K562 (cell line): ENCODE measurements around the gene FRAT1. TPM values are rescaled to one million over a fixed set of nuclear protein-coding genes. Genes with fewer than 3 reads are reported as not detected.

ENCODE experiments used
- ATF7 ChIP-seq: fragments of 450-650 bp; IDR thresholded peaks from 2 replicates; pipeline ENCODE4 v1.7.1; 2014; ENCODE audit warnings: mild to moderate bottlenecking, moderate library complexity
- FOXK2 ChIP-seq, 2 experiments: fragments of 450-650 bp; IDR thresholded peaks in 1 of 2; conservative IDR thresholded peaks in 1 of 2; 2 replicates each; pipeline ENCODE4 v1.6.1; 2016; ENCODE audit warnings: low read depth in 2 of 2, mild to moderate bottlenecking in 1 of 2
- HDAC2 ChIP-seq: fragments of 450-650 bp; IDR thresholded peaks from 2 replicates; pipeline ENCODE4 v1.6.1; 2016; ENCODE audit warnings: mild to moderate bottlenecking
- HNRNPH1 ChIP-seq: fragments of 200-400 bp; formaldehyde crosslinking; optimal IDR thresholded peaks from 2 replicates; pipeline ENCODE3; 2017; ENCODE audit warnings: low read depth, mild to moderate bottlenecking, low read length, moderate library complexity
- HOXB6 ChIP-seq: fragments of 250-450 bp; sonication (Bioruptor Pico); IDR thresholded peaks from 2 replicates; pipeline ENCODE4 v1.5.1; 2022; ENCODE audit warnings: mild to moderate bottlenecking, borderline replicate concordance
- L3MBTL2 ChIP-seq: fragments of 450-650 bp; IDR thresholded peaks from 2 replicates; pipeline ENCODE4 v1.6.1; 2016; ENCODE audit warnings: mild to moderate bottlenecking, moderate library complexity
- PTTG1 ChIP-seq: fragments of 450-650 bp; IDR thresholded peaks from 2 replicates; pipeline ENCODE4 v1.6.1; 2016; ENCODE audit warnings: low read depth, mild to moderate bottlenecking, missing genetic modification characterization, missing compliant biosample characterization
- STAG1 ChIP-seq: sonication (generic); formaldehyde crosslinking; IDR thresholded peaks from 2 replicates; pipeline ENCODE4 v1.5.0; 2020; ENCODE audit warnings: missing genetic modification reagents, borderline replicate concordance
- TBP ChIP-seq: optimal IDR thresholded peaks from 2 replicates; pipeline ENCODE3; 2011; ENCODE audit warnings: low read depth, low read length, improper control_type of control experiment
- TCF3 ChIP-seq: sonication (generic); formaldehyde crosslinking; IDR thresholded peaks from 2 replicates; pipeline ENCODE4 v1.4.0; 2020; ENCODE audit warnings: mild to moderate bottlenecking, missing genetic modification reagents
- TEAD4 ChIP-seq, 2 experiments: sonication (generic) in 1 of 2; formaldehyde crosslinking in 1 of 2; IDR thresholded peaks; 2 replicates each; pipeline versions ENCODE4 v1.6.1 to v1.8.0; 2012 to 2022; ENCODE audit warnings: borderline replicate concordance in 1 of 2, inconsistent platforms in 1 of 2, low read length in 1 of 2, mild to moderate bottlenecking in 1 of 2, missing genetic modification reagents in 1 of 2
- TFAP4 ChIP-seq: sonication (generic); formaldehyde crosslinking; IDR thresholded peaks from 2 replicates; pipeline ENCODE4 v1.8.0; 2022; ENCODE audit warnings: missing genetic modification reagents, mild to moderate bottlenecking, moderate library complexity, borderline replicate concordance
- THRA ChIP-seq: fragments of 450-650 bp; IDR thresholded peaks from 2 replicates; pipeline ENCODE4 v1.6.1; 2017; ENCODE audit warnings: mild to moderate bottlenecking, moderate library complexity
- ZBTB7A ChIP-seq: IDR thresholded peaks from 2 replicates; pipeline ENCODE4 v1.6.1; 2011; ENCODE audit warnings: low read depth, mild to moderate bottlenecking, low read length, moderate library complexity, borderline replicate concordance; ENCODE audit not compliant: control insufficient read depth
- ZBTB9 ChIP-seq: fragments of 450-650 bp; formaldehyde crosslinking; IDR thresholded peaks from 2 replicates; pipeline ENCODE4 v1.4.0; 2020; ENCODE audit warnings: mild to moderate bottlenecking, moderate library complexity
- ZC3H11A ChIP-seq: IDR thresholded peaks from 2 replicates; pipeline ENCODE4 v1.6.1; 2012; ENCODE audit warnings: low read depth, low read length, improper control_type of control experiment
- ZNF274 ChIP-seq: IDR thresholded peaks from 2 replicates; pipeline ENCODE4 v1.6.1; 2011; ENCODE audit warnings: low read depth, mild to moderate bottlenecking, low read length, moderate library complexity, borderline replicate concordance
- ZNF3 ChIP-seq: fragments of 250-450 bp; sonication (Bioruptor Pico); IDR thresholded peaks from 2 replicates; pipeline ENCODE4 v1.5.0; 2021; ENCODE audit warnings: mild to moderate bottlenecking, moderate library complexity
- ZNF431 ChIP-seq: sonication (generic); formaldehyde crosslinking; IDR thresholded peaks from 2 replicates; pipeline ENCODE4 v1.8.0; 2022; ENCODE audit warnings: mild to moderate bottlenecking, missing genetic modification reagents
- polyA plus RNA-seq, 8 experiments: library from polyadenylated mRNA; depleted of rRNA in 4 of 8; stranded (reverse) in 5 of 8; unstranded in 3 of 8; fragments of >200 nt; fragmentation: Nextera tagmentation in 2 of 8; fragmentation: Illumina TruSeq in 1 of 8; extraction: Ambion mirVana in 2 of 8; extraction: Trizol in 1 of 8; gene quantifications; 2 replicates each; pipeline versions ENCODE4 v1.2.1 to v1.2.3, GENCODE V29; 2011 to 2014; ENCODE audit warnings: inconsistent platforms in 1 of 8, missing spikeins in 1 of 8
- total RNA-seq, 7 experiments: library from RNA; depleted of rRNA in 6 of 7; stranded (reverse); fragments of >200 nt in 6 of 7; fragmentation: Illumina TruSeq in 2 of 7; extraction: Trizol in 2 of 7; gene quantifications; 2 replicates each; pipeline versions ENCODE4 v1.2.1 to v1.2.3, GENCODE V29; 2011 to 2021; ENCODE audit warnings: low replicate concordance in 1 of 7
- TF ChIP-seq, protein P1 (sequence below): fragments of 250-450 bp; sonication (Bioruptor Pico); IDR thresholded peaks from 2 replicates; pipeline ENCODE4 v1.4.0; 2020; ENCODE audit warnings: mild to moderate bottlenecking, moderate library complexity, borderline replicate concordance

Gene FRAT1
- total and polyA plus RNA-seq, 9 of the 15 experiments (the other 6 are each of a cell fraction or from before 2014, with no cell fraction given), result 0.11 to 4.6 (median 1.4) TPM

DNA sequence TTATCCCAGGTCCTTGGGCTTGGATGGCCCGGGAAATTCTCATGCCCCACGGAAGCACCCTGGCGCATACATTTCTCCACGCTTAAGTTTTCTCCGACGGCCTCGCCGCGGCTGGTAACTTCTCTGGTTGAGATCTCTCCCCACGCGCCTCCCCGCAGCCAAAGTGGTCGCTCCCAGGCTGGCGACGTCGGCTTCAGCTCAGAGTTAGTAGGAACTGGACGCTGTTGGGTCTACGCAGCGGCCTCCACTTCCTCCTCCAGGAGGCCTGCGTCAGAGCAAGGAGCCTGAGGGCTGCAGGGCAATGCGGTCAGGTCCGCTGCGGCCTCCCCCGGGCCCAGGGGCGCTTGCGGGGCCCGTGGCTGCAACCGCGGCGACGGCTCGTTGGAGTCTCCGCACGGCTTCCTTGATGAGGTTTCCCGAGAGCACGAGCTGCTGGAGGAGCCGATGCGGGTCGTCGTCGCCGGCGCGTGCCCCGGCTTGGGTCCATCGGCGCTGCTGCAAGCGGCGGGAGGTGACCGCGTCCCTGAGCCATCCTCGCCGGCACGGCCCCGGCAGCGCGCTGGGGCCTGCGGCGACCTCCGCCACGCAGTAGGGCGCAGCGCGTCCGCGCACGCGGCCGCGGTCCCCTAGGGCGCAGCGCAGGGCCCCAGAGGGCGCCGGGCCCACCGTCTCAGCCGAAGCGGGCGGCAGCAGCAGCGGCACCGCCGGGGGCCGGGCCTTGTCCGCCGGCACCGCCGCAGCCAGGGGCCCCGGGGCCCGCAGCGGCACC is 14.7 kb downstream of the FRAT1 start (continued):
- TF ChIP-seq ATF7 (0 out of 2 replicates have a peak, but pooled peaks have one; percentile 56), ZC3H11A (no peak), HNRNPH1 (no peak), ZBTB9 (CRISPR knock-in tag) (no peak), HDAC2 (no peak), TCF3 (CRISPR knock-in tag) (no peak), ZNF431 (CRISPR knock-in tag) (peak; percentile 44), L3MBTL2 (peak; percentile 72), HOXB6 (CRISPR knock-in tag) (no peak), TBP (peak; percentile 12), STAG1 (CRISPR knock-in tag) (no peak), ZNF274 (no peak), TFAP4 (peak; percentile 17; the same call in 1 of the 2 replicates), FOXK2 (conservative IDR thresholded peaks at IDR 0.05 in 1 of 2, IDR thresholded peaks at IDR 0.05 in 1 of 2; ENCODE audit: low read depth in 2 of 2) (peak in 1 of 2 experiments; percentile 47; a peak in 1 of 4 replicates), ZBTB7A (peak; percentile 10; the same call in 1 of the 2 replicates), PTTG1 (tag) (no peak), ZNF3 (CRISPR knock-in tag) (no peak), THRA (no peak), TEAD4 (IDR thresholded peaks at IDR 0.05; ENCODE audit: low read length) (no peak), TEAD4 (CRISPR knock-in tag; IDR thresholded peaks at IDR 0.05; ENCODE audit: borderline replicate concordance) (no peak)
- TF ChIP-seq, protein P1, sequence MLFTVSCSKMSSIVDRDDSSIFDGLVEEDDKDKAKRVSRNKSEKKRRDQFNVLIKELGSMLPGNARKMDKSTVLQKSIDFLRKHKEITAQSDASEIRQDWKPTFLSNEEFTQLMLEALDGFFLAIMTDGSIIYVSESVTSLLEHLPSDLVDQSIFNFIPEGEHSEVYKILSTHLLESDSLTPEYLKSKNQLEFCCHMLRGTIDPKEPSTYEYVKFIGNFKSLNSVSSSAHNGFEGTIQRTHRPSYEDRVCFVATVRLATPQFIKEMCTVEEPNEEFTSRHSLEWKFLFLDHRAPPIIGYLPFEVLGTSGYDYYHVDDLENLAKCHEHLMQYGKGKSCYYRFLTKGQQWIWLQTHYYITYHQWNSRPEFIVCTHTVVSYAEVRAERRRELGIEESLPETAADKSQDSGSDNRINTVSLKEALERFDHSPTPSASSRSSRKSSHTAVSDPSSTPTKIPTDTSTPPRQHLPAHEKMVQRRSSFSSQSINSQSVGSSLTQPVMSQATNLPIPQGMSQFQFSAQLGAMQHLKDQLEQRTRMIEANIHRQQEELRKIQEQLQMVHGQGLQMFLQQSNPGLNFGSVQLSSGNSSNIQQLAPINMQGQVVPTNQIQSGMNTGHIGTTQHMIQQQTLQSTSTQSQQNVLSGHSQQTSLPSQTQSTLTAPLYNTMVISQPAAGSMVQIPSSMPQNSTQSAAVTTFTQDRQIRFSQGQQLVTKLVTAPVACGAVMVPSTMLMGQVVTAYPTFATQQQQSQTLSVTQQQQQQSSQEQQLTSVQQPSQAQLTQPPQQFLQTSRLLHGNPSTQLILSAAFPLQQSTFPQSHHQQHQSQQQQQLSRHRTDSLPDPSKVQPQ (CRISPR knock-in tag), result no peak
